Fibroblast of lung (primary cell): Measurements from ENCODE around the gene DCTN2.
"Not testable (repeated sequence)": the region's sequence is repeated elsewhere in the genome, so short reads cannot be mapped to it uniquely, and the experiment has no call there.

Experiments
- CTCF ChIP-seq, 2 donors: IDR thresholded peaks in 1 of 2; conservative IDR thresholded peaks in 1 of 2; 1 replicate in 1 of 2; 2 replicates in 1 of 2; pipeline ENCODE4 v1.5.1; 2011 to 2012; ENCODE audit warnings: low read length in 2 of 2, control low read depth in 1 of 2, inconsistent platforms in 1 of 2, low read depth in 1 of 2, mild to moderate bottlenecking in 1 of 2
- EZH2 ChIP-seq: IDR thresholded peaks from 2 replicates; pipeline ENCODE4 v1.5.1; 2012; ENCODE audit warnings: low read length, control low read depth, mild to moderate bottlenecking; ENCODE audit errors: missing control alignments

DNA sequence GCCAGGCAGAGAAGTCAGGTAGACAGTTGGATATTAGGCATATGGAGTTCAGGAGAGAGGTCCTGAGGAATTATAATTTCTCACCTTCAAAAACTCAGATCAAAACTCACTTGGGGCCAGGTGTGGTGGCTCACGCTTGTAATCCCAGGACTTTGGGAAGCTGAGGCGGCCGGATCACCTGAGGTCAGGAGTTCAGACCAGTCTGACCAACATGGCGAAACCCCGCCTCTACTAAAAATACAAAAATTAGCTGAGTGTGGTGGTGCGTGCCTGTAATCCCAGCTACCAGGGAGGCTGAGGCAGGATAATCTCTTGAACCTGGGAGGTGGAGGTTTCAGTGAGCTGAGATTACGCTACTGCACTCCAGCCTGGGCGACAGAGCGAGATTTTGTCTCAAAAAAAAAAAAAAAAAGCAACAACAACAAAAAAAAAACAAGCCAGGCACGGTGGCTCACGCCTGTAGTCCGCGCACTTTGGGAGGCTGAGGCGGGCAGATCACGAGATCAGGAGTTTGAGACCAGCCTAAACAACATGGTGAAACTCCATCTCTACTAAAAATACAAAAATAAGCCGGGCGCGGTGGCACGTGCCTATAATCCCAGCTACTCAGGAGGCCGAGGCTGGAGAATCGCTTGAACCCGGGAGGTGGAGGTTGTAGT is 44.6 kb downstream of the DCTN2 start:
- not testable (repeated sequence) for TF ChIP-seq CTCF (conservative IDR thresholded peaks at IDR 0.05 in 1 of 2, IDR thresholded peaks at IDR 0.05 in 1 of 2; ENCODE audit: low read depth in 1 of 2, low read length in 2 of 2); EZH2
